Right lobe of liver (tissue), 6 donors: ENCODE data around the gene ALDH1A3. TPM values are rescaled to one million over a fixed set of nuclear protein-coding genes. Genes with fewer than 3 reads are reported as not detected.

ENCODE experiments used
- ATAC-seq, 4 donors: fragments of 200-7000 bp; cut with Tn5 transposase; one replicate each; pipeline ENCODE4 v1.9.1; 2020; ENCODE audit warnings: mild to moderate bottlenecking in 4 of 4, moderate library complexity in 4 of 4
- DNase-seq, 3 donors: peaks; one replicate each; pipeline ENCODE4 v3.0.0-alpha.2; 2020
- H3K27ac ChIP-seq, 3 donors: fragments of 200-600 bp; one replicate each; pipeline ENCODE4 v1.8.0; 2022
- H3K27me3 ChIP-seq, 2 donors: fragments of 200-600 bp; one replicate each; pipeline ENCODE4 v1.8.0; 2022
- H3K36me3 ChIP-seq, 4 donors: fragments of 200-600 bp; sonication (generic) in 1 of 4; one replicate each; pipeline versions ENCODE4 v1.5.1 to v1.8.0; 2017 to 2022; ENCODE audit warnings: control low read depth in 1 of 4
- H3K4me1 ChIP-seq, 4 donors: fragments of 200-600 bp; sonication (generic) in 1 of 4; one replicate each; pipeline versions ENCODE4 v1.5.1 to v1.8.0; 2017 to 2022; ENCODE audit warnings: control low read depth in 1 of 4
- H3K4me3 ChIP-seq, 3 donors: fragments of 200-600 bp; one replicate each; pipeline ENCODE4 v1.8.0; 2022
- H3K9me3 ChIP-seq, 4 donors: fragments of 200-600 bp; sonication (generic) in 1 of 4; one replicate each; pipeline versions ENCODE4 v1.5.1 to v1.8.0; 2017 to 2022; ENCODE audit warnings: control low read depth in 1 of 4
- CTCF ChIP-seq, 4 donors: fragments of 200-600 bp in 3 of 4; fragments of 450-650 bp in 1 of 4; IDR thresholded peaks; one replicate each; pipeline versions ENCODE4 v1.5.1 to v1.8.0; 2016 to 2022; ENCODE audit warnings: antibody characterized with exemption in 4 of 4, mild to moderate bottlenecking in 2 of 4
- POLR2A ChIP-seq: fragments of 450-650 bp; IDR thresholded peaks from one replicate; pipeline ENCODE4 v1.6.1; 2017; ENCODE audit warnings: antibody characterized with exemption, mild to moderate bottlenecking
- WGBS: methylation state at CpG from one replicate; pipeline ENCODE4 v1.1.6; 2018; ENCODE audit warnings: low coverage, low lambda C conversion rate; ENCODE audit not compliant: insufficient coverage; ENCODE audit errors: missing lambda C conversion rate; 5-methylcytosine and 5-hydroxymethylcytosine counted together
- intact Hi-C, 2 donors: fragments of 100-400 bp; cut with DNase I; formaldehyde crosslinking; loops; one replicate each; pipeline versions ENCODE4 v1.11.2 to v1.14.1; 2022
- total RNA-seq, 6 experiments: library from RNA; depleted of rRNA in 2 of 6; stranded (reverse); fragments of >200 nt in 2 of 6; fragmentation: NEBNext Ultra II Directional in 3 of 6; extraction: Animal tissue kit (Norgen Biotek cat#: 25700) in 3 of 6; gene quantifications; one replicate each; pipeline versions ENCODE4 v1.1.0 to v1.2.4, GENCODE V29; 2016 to 2023
- donor health status: DM: no; HTN: yes; CAD: no.
- donor health status: DM: no; HTN: no; CAD: no.
- donor health status: DM: no; HTN: no; CAD: no.
- donor health status: DM: no; HTN: yes; CAD: no.
- donor health status: DM: no; HTN: yes; CAD: no.

The ALDH1A3 gene
- total RNA-seq, 6 experiments from 2014 or later: 1.6 to 7.8 (median 4.2) TPM

DNA sequence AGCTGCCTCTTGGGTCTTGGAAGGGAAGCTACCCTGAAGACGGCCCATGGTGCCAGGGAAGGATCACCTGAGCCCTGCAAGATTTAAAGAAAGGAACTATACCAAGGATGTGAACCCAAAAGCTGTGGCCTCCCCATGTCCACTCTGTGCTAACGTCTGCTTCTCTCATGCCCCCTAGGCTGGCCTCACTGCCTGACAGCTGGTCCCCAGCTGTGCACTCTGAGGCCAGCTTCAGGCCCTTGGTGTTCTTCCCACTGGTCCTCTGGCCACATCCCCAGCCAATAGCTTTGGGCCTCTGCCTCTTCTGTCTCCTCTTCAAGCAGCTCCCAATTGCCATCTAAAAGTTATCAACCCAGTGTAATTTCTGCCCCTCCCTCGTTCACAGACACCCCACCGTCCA, 34.3 kb downstream of the ALDH1A3 start:
- TF ChIP-seq POLR2A: no peak
- no peak for TF ChIP-seq CTCF (IDR thresholded peaks at IDR 0.05)
- peak in 1 of 3 donors; percentile 19 for DNase-seq
- WGBS: 52% methylated on average over 3 of the region's 4 CpGs
- no peak for ATAC-seq
- Histone ChIP-seq H3K27me3 (no peaks in the 10 kb centered on the region), H3K4me1 (no peaks in the 10 kb centered on the region), H3K36me3 (no peaks in the 10 kb centered on the region), H3K27ac (no peak overlapping the region), H3K9me3 (no peaks in the 10 kb centered on the region), H3K4me3 (no peak overlapping the region)
- intact Hi-C loops: no loop called here

GRCh38 chr15:100914876-100915275, 35.2 kb downstream of the ALDH1A3 start:
- no peak overlapping the region for H3K27ac ChIP-seq
- intact Hi-C loops: loop anchor here in 1 of 2 donors (5.0 kb wide), 1 partner anchor 92 kb away; no protein-coding TSS in a partner anchor
- TF ChIP-seq POLR2A (no peak), CTCF (IDR thresholded peaks at IDR 0.05) (no peak)
- 47% methylated on average over 5 of the region's 6 CpGs for WGBS
- ATAC-seq (no peak), DNase-seq (peak in 1 of 3 donors; percentile 24)
- H3K9me3 ChIP-seq: no peaks in the 10 kb centered on the region
- no peak overlapping the region for H3K4me3 ChIP-seq
- H3K4me1 ChIP-seq: no peaks in the 10 kb centered on the region
- H3K27me3 ChIP-seq: no peaks in the 10 kb centered on the region
- H3K36me3 ChIP-seq: no peaks in the 10 kb centered on the region

- intact Hi-C loops: loop anchor here in 1 of 2 donors (5.0 kb wide), 1 partner anchor 89 kb away; no protein-coding TSS in a partner anchor
- peak; percentile 91 to 94 (median 94) for ATAC-seq
- H3K27ac ChIP-seq: peak overlapping the region in 1 of 3 donors; percentile 1
- no peaks in the 10 kb centered on the region for H3K4me1 ChIP-seq
- H3K9me3 ChIP-seq: no peaks in the 10 kb centered on the region
- DNase-seq: peak; percentile 73 to 82 (median 81)
- H3K4me3 ChIP-seq: peak overlapping the region; percentile 46 to 53 (median 52)
- no peak for TF ChIP-seq POLR2A
- peak; percentile 82 to 91 (median 86) for TF ChIP-seq CTCF (IDR thresholded peaks at IDR 0.05)
- no CpG with 5 or more reads among the region's 42 CpGs for WGBS
- no peaks in the 10 kb centered on the region for H3K36me3 ChIP-seq
- no peaks in the 10 kb centered on the region for H3K27me3 ChIP-seq
Observed at GRCh38 chr15:100918034-100918689, 38.5 kb downstream of the ALDH1A3 start.

GRCh38 chr15:100918690-100919480, 39.3 kb downstream of the ALDH1A3 start, which contains the start of gene LRRK1:
LRRK1 (plus strand) TSS chr15:100919357; CDS start chr15:100924633, 5,276 bp downstream.
- Histone ChIP-seq H3K4me1 (no peaks in the 10 kb centered on the region), H3K9me3 (no peaks in the 10 kb centered on the region), H3K36me3 (no peaks in the 10 kb centered on the region), H3K27ac (peak within 1 kb of the TSS; percentile 31 to 43 (median 40)), H3K4me3 (peak within 1 kb of the TSS; percentile 46 to 53 (median 52)), H3K27me3 (no peaks in the 10 kb centered on the region)
- intact Hi-C loops: loop anchor here in 1 of 2 donors (5.0 kb wide), 1 partner anchor 88 kb away; no protein-coding TSS in a partner anchor
- peak; percentile 44 to 62 (median 46) for DNase-seq
- ATAC-seq: peak; percentile 37 to 60 (median 46)
- TF ChIP-seq POLR2A: peak; percentile 19
- TF ChIP-seq CTCF (IDR thresholded peaks at IDR 0.05): no peak
- 10% methylated on average over 2 of the region's 87 CpGs for WGBS
